Right ventricle myocardium superior (tissue), 1 donor: ENCODE measurements around the gene EHD2. TPM values are rescaled to one million over a fixed set of nuclear protein-coding genes. Genes with fewer than 3 reads are reported as not detected.
"Not testable (repeated sequence)": the region's sequence is repeated elsewhere in the genome, so short reads cannot be mapped to it uniquely, and the experiment has no call there.

ENCODE experiments used
- ATAC-seq: fragments of 200-7000 bp; cut with Tn5 transposase; one replicate; pipeline ENCODE4 v1.9.1; 2020; ENCODE audit warnings: mild to moderate bottlenecking; ENCODE audit not compliant: poor library complexity
- DNase-seq: peaks from one replicate; pipeline ENCODE4 v3.0.0-alpha.2; 2020
- intact Hi-C: fragments of 100-400 bp; cut with DNase I; formaldehyde crosslinking; loops from one replicate; pipeline ENCODE4 v1.11.2; 2022
- total RNA-seq: library from RNA; stranded (reverse); fragmentation: NEBNext Ultra II Directional; extraction: Animal tissue kit (Norgen Biotek cat#: 25700); gene quantifications from one replicate; pipeline ENCODE4 v1.2.1, GENCODE V29; 2021
- donor health status: DM: no; HTN: yes; CAD: no; lungs with severe emphysema.

The EHD2 gene
- total RNA-seq, 1 donor from 2014 or later: 45.2 TPM

DNA sequence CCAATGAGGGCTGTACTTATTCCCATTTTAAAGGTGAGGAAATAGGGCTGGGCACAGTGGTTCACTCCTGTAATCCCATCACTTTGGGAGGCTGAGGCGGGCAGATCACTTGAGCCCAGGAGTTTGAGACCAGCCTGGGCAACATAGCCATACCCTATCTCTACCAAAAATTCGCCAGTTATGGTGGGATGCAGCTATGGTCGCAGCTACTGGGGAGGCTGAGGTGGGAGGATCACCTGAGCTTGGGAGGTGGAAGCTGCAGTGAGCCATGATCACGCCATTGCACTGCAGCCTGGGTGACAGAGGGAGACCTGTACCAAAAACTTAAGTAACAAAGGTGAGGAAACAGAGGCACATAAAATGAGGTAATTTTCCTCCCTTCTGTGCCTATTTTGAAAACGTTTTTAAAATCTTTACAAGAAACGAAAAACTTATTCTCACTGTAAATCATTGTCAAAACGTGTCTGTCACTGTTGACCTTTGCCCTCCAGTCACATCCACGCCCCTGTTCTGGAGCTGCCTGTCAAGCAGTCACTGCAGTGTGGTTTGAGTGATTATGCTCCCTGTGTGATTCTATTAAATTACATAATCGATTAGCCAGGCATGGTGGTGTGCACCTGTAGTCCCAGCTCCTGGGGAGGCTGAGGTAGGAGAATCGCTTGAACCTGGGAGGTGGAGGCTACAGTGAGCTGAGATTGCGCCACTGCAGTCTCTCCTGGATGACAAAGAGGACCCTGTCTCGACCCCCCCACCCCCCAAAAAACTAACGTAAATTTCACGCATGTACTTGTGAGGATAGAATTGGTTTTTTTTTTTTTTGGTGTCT lies 44.6 kb downstream of the EHD2 start:
- ATAC-seq (no peak), DNase-seq (no peak)
- intact Hi-C loops: no loop called here

DNA sequence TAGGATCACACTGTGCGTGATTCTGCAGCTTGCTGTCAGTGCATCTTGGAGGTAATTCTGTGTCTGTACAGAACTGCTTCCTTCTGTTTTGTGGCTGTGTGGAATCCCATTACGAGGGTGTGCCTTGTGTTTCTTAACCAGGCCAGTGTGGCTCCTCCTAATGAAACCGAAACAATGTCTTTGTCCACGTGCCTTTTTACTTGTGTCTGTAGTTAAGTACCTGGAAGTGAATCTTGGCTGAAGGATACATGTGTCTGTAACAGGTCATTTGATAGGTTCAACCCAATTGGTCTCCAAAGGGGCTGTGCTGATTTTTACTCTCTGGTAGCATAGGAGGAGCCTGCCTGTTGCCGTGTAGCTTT lies 45.2 kb downstream of the EHD2 start:
- ATAC-seq (no peak), DNase-seq (no peak)
- intact Hi-C loops: no loop called here

DNA sequence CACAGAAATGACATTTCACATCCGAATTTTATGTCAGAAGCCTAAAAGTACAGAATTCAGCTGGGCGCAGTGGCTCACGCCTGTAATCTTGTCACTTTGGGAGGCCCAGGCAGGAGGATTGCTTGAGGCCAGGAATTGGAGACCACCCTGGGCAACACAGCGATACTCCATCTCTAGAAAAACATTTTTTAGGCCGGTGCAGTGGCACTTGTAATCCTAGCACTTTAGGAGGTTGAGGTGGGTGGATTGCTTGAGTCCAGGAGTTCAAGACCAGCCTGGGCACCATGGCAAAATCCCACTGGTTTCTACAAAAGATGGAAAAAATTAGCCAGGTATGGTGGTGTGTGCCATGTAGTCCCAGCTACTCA lies 47.4 kb downstream of the EHD2 start:
- intact Hi-C loops: no loop called here
- ATAC-seq: no peak
- no peak for DNase-seq

DNA sequence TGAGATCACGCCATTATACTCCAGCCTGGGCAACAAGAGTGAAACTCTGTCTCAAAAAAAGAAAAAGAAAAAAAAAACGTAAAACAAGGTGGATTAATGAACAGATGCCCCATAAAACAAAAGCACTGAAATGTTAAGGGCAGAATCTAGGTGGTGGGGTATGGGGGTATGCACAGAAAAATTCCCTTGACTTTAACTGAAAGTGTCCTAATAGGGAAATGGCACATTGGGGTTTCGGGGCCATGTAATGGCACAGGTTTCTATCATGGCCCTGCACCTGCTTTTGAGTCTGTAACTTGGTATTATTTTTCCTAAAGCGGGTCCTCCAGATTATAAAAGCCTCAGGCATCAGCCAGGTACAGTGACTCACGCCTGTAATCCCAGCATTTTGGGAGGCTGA lies 48.3 kb downstream of the EHD2 start:
- DNase-seq (no peak), ATAC-seq (no peak)
- intact Hi-C loops: no loop called here

DNA sequence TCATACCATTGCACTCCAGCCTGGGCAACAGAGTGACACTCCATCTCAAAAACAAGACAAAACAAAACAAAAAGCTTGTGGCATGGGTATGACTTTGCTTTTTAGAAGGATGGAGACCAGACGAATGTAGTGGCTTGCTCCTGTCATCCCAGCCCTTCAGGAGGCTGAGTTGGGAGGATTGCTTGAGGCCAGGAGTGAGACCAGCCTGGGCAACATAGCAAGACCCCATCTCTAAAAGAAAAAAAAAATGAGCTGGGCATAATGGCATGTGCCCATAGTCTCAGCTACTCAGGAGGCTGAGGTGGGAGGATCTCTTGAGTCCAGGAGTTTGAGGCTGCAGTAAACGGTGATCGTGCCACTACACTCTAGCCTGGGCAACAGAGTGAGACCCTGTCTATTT lies 48.9 kb downstream of the EHD2 start:
- ATAC-seq: no peak
- no peak for DNase-seq
- intact Hi-C loops: no loop called here

DNA sequence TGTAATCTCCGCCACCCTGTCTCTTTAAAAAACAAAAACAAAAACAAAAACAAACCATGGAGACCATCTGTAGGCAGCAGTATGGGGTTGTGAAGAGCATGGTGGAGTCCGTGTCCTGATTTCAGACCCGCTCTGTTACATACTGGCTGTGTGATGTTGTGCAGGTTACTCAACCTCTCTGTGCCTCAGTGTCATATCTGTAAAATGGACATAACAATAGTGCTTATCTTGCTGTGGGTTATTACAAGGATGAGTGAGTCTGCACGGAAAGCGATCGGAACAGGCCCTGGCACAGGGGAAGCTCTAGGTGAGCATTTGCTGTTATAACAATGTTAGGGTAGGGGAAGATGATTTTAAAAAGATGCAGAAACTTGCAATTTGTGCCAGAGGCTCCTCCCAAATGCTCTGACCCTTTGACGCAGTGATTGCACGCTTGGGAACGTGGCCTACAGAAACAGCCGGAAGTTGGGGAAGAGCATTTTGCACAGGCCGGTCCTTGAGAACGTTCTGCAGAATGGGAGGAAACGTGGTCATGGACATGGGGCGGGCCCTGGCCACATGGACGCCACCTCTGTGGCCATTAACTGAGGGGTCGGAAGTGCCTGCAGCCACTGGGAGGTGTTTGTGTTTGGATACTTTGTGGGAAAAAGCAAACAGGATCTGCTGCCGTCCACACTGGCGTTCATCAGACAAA lies 49.5 kb downstream of the EHD2 start:
- intact Hi-C loops: no loop called here
- ATAC-seq (no peak), DNase-seq (peak; percentile 57)

DNA sequence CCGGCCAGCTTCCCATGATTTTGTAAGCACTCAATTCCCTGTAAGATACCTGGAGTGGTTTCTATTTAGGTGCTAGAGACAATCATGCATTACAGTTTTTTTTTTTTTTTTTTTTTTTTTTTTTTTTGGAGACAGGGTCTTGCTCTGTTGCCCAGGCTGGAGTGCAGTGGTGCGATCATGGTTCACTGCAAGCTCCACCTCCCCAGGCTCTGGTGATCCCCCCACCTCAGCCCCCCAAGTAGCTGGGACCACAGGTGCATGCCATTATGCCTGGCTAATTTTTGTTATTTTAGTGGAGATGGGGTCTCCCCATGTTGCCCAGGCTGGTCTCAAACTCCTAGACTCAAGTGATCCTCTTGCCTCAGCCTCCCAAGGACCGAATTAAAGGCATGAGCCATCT lies 51.5 kb downstream of the EHD2 start:
- intact Hi-C loops, ATAC-seq, DNase-seq: not testable (repeated sequence)

DNA sequence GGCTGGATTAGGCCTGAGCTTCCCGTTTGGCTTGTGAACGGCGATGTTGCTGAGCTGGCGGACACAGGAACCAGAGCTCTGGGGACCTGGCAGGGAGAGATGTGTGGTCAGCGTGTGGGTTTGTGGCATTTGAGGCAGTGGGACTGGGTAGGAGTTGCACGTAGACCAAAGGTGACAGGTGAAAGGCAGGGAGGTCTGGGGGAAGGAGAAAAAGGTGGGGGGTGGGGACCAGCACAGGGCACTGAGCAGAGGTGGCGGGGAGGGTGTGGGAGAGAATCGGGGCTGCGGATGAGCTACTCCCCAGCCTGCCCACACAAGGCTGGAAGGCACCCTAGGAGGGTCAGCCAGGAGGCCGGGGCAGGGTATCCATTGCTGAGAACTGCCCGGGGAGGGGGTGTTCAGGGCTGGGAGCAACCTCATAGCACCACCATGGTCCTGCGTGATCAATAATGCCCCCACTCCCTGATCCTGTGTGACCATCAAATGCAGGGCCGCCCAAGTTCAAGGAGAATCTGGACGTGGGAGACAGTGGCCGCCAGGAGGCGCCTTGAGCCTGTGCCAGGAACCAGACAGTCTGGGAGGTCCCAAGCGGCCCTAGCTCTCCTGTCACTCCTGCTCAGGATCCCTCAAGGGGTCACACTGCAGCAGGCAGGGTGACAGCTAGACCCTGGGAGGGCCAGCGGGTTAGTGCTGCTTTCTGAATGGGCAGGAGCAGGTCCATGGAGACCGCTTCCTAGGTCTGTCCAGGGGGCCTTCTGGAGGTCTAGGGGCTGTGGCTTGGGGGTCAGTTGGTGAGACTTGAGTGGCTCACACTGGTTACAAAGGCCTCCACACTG lies 52.5 kb downstream of the EHD2 start:
- ATAC-seq (peak; percentile 85), DNase-seq (peak; percentile 83)
- intact Hi-C loops: loop anchor here (2.0 kb wide), 1 partner anchor 23 kb away; no protein-coding TSS in a partner anchor

DNA sequence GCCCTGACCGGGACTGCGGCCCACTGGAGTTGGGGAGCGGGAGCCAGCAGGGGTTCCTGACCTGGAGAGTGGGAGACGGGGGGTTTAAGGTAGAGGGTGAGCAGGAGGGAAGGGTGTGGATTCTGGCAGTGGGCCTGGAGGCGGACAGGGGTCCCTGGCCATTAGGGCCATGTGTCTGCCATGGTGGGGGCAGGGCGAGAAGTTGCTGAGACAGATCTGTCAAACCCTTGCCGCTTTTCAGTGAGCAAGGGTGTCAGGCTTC lies 53.1 kb downstream of the EHD2 start:
- no peak for ATAC-seq

DNA sequence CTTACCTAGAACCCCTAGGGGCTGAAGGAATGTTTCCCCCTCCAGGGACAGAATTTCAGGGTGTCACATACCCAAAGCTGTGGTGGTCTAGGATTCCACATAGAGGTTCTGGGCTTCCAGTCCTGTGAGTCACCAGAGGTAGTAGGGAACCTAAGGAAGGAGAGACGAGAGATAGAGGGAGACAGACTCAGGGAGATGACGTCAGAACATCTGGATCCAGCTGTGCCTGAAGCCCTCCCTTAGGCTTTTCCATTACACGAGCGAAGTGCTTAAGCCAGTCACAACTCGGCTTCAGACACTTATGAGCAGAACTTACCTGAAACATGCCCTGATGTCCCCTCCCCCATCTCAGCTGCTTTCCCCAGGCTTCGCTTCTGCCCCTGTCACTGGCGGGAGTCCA lies 53.4 kb downstream of the EHD2 start:
- no peak for ATAC-seq
- DNase-seq: no peak
- intact Hi-C loops: loop anchor here (2.0 kb wide), 1 partner anchor 22 kb away; no protein-coding TSS in a partner anchor

More for the DNA sequence above, 53.1 kb downstream of the EHD2 start:
- intact Hi-C loops: loop anchor here (2.0 kb wide), 1 partner anchor 23 kb away; no protein-coding TSS in a partner anchor
- DNase-seq: no peak

DNA sequence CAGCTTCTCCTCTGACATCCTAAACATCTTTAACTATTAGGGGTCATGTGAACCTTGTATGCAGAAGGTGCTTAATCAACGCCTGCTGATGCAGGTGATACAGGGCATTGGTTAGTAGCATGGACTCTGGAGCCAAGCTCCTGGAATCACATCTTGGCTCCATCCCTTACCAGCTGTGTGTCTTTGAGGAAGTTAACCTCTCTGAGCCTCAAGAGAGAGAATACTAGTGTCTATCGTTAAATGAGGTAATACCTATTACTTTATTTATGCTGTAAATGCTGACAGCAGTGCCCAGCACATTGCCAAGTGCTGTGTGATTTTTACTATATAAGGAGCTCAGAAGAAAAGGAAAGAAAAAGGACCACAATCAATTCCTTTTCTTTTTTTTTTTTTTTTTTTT lies 54.1 kb downstream of the EHD2 start:
- ATAC-seq: no peak
- intact Hi-C loops: loop anchor here (2.0 kb wide), 1 partner anchor 21 kb away; no protein-coding TSS in a partner anchor
- no peak for DNase-seq

DNA sequence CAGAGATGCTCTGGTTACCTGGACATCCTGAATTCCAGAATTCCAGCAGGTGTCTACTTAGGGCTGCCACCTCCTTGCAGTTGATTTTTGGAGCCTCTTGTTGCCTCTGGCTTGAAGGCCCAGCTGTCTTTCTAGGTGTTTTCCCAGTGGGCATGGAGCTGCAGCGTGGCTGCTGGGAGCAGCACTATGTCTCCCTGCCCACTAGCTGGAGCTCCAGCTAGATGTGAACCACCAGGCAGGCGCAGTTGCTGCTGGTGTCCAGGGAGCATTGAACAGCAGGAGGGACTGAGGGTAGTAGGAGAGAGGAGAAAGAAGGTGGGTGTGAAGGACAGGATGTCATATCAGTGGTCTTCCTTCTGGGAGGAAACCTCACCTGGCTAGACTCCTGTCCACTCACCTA lies 55.4 kb downstream of the EHD2 start:
- ATAC-seq: no peak
- intact Hi-C loops: no loop called here

DNA sequence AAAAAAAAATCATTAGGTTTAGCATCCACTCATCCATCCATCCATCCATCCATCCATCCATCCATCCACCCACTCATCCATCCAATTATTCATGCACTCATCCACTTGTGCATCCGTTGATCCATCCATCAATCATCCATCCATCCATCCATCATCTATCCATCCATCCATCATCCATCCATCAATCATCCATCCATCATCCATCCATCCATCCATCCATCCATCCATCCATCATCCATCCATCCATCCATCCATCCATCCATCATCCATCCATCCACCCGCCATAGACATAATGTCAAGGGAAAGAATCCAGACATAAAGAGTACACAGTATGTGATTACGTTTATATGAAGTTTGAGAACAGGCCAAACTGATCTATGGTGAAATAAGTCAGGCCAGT lies 56.3 kb downstream of the EHD2 start:
- intact Hi-C loops: no loop called here
- DNase-seq (no peak), ATAC-seq (no peak)

More for the DNA sequence above, 55.4 kb downstream of the EHD2 start:
- no peak for DNase-seq

DNA sequence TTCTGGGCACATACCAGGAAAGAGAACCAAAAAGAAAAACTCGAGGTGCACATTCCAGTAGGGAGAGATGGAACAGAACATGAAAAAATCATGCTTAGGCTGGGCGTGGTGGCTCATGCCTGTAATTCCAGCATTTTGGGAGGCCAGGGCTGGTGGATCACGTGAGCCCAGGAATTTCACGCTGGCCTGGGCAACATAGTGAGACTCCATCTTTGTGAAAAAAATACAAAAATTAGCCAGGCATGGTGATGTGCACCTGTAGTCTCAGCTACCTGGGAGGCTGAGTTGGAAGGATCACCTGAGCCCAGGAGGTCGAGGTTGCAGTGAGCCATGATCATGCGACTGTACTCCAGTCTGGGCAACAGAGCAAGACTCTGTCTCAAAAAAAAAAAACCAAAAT lies 58.1 kb downstream of the EHD2 start:
- intact Hi-C loops, DNase-seq, ATAC-seq: not testable (repeated sequence)

DNA sequence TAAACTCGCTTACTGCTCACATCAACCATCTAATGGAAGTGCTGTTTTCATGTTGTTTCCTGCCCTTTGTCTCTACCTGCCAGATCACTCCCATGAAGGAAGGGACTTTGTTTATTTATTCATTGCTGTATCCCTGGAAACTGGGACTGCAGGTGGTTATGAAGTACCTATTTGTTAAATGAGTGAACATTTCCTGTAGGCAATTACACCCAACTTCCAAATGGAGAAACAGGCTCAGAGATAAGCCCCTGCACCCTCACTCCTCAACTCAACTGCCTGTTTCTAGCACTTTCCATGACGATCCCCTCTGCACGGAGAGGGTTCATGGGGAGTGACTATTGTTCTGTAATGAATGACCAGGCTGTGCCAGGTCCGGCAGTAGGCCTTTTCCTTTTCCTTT lies 63.3 kb downstream of the EHD2 start:
- intact Hi-C loops: no loop called here
- DNase-seq: no peak
- no peak for ATAC-seq

DNA sequence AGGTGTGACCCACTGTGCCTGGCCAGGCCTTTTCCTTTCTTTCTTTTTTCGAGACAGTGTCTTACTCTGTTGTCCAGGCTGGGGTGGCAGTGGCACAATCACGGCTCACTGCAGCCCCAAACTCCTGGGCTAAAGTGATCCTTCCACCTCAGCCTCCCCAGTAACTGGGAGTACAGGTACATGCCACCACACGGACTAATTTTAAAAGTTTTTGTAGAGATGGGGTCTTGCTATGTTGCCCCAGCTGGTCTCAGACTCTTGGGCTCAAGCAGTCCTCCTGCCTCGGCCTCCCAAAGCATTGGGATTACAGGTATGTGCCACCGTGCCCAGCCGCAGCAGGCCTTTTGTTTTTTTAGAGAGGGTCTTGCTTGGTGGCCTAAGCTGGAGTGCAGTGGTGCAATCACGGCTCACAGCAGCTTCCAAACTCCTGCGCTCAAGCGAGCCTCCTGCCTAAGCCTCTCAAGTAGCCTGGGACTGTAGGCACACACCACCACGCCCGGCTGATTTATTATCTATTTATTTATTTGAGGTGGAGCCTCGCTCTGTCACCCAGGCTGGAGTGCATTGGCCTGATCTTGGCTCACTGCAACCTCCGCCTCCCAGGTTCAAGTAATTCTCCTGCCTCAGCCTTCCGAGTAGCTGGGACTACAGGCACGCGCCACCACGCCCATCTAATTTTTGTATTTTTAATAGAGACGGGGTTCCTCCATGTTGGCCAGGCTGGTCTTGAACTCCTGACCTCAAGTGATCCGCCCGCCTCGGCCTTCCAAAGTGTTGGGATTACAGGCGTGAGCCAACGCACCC lies 64.2 kb downstream of the EHD2 start:
- ATAC-seq, intact Hi-C loops: not testable (repeated sequence)

DNA sequence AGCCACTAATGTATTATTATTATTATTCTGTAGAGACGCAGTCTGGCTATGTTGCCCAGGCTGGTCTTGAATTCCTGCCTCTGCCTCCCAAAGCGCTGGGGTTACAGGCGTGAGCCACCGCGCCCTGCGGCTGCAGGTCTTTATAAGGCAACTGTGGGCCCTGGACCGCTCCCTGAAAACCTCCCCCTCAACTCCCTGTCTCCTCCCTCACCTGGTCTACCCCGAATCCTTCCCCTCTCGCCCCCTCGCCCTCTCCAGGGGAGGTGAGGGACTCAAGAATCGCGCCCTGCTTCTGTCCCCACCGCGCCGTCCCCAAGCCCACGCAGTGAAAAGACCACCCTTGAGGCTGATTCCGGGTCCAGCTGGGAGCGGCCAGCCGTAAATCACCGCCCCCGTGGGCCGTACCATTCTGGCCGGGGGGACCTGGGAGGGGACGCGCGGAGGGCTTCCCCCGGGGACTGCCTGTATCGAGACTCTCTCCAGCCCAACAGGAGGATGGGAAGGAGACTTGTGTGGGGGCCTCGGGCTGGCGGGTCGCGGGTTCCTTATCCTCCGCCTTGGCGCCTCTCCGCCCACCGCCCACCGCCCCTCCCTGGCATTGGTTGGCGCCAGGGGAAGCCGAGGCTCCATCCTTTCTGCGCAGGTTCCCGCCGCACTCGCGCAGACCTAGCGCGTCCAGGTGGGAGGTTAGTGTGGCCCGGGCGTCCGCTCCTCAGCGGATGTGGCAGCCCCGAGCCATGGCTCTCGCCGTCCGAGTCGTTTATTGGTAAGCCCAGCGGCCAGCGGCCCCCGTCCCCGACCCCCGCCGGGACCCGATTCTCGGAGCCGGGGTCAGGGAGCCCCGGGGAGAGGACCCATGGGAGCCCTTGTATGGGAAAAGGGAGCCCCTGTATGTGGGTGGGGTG lies 65.1 kb downstream of the EHD2 start, which contains the start of gene SELENOW:
SELENOW (plus strand) TSS at position 655 of the 905 bp plus-strand sequence; CDS start at position 738, 83 bp downstream.
- intact Hi-C loops: no loop called here
- DNase-seq: peak; percentile 84
- ATAC-seq: peak; percentile 90

More for the DNA sequence above, 64.2 kb downstream of the EHD2 start:
- DNase-seq: not testable (repeated sequence)
